OCI-LY3 (cell line): ENCODE results near the gene RAP1A.

Source experiments
- H2AFZ ChIP-seq: fragments of 200-600, 300-600 bp; shearing (Covaris generic); 2 replicates; pipeline ENCODE4 v1.6.0; 2014; ENCODE audit warnings: antibody characterized with exemption, low read depth, low read length
- H3K27ac ChIP-seq: fragments of 200-600, 300-600 bp; sonication (generic); 2 replicates; pipeline ENCODE4 v1.5.1; 2014; ENCODE audit warnings: mild to moderate bottlenecking, low read length, moderate library complexity, mixed read lengths
- H3K27me3 ChIP-seq: fragments of 200-600, 300-600 bp; sonication (generic); 2 replicates; pipeline ENCODE4 v1.6.1; 2014; ENCODE audit warnings: low read depth, low read length, mixed read lengths
- H3K36me3 ChIP-seq: fragments of 200-600, 300-600 bp; sonication (generic); replicated peaks from 2 replicates; pipeline ENCODE3; 2014; ENCODE audit warnings: low read depth, low read length, mixed read lengths
- H3K4me1 ChIP-seq: fragments of 300-600, 200-600 bp; sonication (generic); 2 replicates; pipeline ENCODE4 v1.6.1; 2014; ENCODE audit warnings: low read length, mixed read lengths
- H3K4me2 ChIP-seq: fragments of 200-600, 300-600 bp; sonication (generic); 2 replicates; pipeline ENCODE4 v1.6.1; 2014; ENCODE audit warnings: low read length, mixed read lengths
- H3K4me3 ChIP-seq: fragments of 300-600, 200-600 bp; sonication (generic); 2 replicates; pipeline ENCODE4 v1.5.1; 2014; ENCODE audit warnings: antibody characterized with exemption, mild to moderate bottlenecking, low read length, moderate library complexity
- H3K79me2 ChIP-seq: fragments of 300-600, 200-600 bp; shearing (Covaris generic); 2 replicates; pipeline ENCODE4 v1.6.1; 2014; ENCODE audit warnings: mild to moderate bottlenecking, low read length, mixed read lengths
- H3K9ac ChIP-seq: fragments of 300-600, 200-600 bp; shearing (Covaris generic); 2 replicates; pipeline ENCODE4 v1.6.0; 2014; ENCODE audit warnings: mild to moderate bottlenecking, low read length, moderate library complexity
- H3K9me3 ChIP-seq: fragments of 200-600, 300-600 bp; shearing (Covaris generic); 2 replicates; pipeline ENCODE4 v1.6.1; 2014; ENCODE audit warnings: low read length, mixed read lengths; ENCODE audit not compliant: insufficient read depth
- H4K20me1 ChIP-seq: fragments of 200-600, 300-600 bp; sonication (generic); 2 replicates; pipeline ENCODE4 v1.6.1; 2016; ENCODE audit warnings: low read length, mixed read lengths; ENCODE audit not compliant: insufficient read depth
- EZH2phosphoT487 ChIP-seq: fragments of 200-600 bp; shearing (Covaris generic); IDR thresholded peaks from 2 replicates; pipeline ENCODE4 v1.6.1; 2018; ENCODE audit warnings: antibody characterized with exemption, mixed run types, low read depth
- TF ChIP-seq, protein P1 (sequence below): fragments of 200-600, 300-600 bp; sonication (generic); IDR thresholded peaks from 2 replicates; pipeline ENCODE4 v1.5.1; 2014; ENCODE audit warnings: antibody characterized with exemption, low read length, low read depth

The RAP1A gene

DNA sequence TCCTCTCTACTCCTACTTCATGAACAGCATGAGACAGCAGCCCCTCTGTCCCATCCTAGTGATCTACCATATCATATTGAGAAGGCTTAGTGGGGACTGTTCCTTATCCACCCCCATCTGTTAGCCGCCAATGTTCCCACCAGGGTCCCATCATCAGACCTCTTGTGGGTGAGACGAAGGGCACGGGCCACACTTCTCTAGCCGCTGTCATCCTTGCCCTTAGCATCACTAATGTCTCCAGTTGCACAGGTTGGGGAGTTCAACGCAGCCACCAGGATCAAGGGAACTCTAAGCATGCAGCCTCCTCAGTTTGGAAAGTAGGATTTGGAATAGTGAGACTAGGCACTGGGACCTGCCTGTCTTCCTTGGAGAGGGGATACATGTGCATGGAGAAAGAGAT lies 99.5 kb downstream of the RAP1A start:
- H3K27ac ChIP-seq = no peak overlapping the region
- peaks cover 16% of the 10 kb centered on the region for H3K36me3 ChIP-seq
- H3K4me1 ChIP-seq = no peaks in the 10 kb centered on the region
- no peaks in the 10 kb centered on the region for H3K27me3 ChIP-seq
- no peak overlapping the region for H3K4me2 ChIP-seq
- H4K20me1 ChIP-seq = peaks cover 4% of the 10 kb centered on the region; the same call in 1 of the 2 replicates
- H2AFZ ChIP-seq = no peak overlapping the region
- no peak overlapping the region for H3K9ac ChIP-seq
- H3K79me2 ChIP-seq = no peaks in the 10 kb centered on the region
- no peaks in the 10 kb centered on the region for H3K9me3 ChIP-seq
- no peak overlapping the region for H3K4me3 ChIP-seq
- TF ChIP-seq EZH2phosphoT487 = no peak
- TF ChIP-seq, protein P1, sequence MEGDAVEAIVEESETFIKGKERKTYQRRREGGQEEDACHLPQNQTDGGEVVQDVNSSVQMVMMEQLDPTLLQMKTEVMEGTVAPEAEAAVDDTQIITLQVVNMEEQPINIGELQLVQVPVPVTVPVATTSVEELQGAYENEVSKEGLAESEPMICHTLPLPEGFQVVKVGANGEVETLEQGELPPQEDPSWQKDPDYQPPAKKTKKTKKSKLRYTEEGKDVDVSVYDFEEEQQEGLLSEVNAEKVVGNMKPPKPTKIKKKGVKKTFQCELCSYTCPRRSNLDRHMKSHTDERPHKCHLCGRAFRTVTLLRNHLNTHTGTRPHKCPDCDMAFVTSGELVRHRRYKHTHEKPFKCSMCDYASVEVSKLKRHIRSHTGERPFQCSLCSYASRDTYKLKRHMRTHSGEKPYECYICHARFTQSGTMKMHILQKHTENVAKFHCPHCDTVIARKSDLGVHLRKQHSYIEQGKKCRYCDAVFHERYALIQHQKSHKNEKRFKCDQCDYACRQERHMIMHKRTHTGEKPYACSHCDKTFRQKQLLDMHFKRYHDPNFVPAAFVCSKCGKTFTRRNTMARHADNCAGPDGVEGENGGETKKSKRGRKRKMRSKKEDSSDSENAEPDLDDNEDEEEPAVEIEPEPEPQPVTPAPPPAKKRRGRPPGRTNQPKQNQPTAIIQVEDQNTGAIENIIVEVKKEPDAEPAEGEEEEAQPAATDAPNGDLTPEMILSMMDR = no peak

DNA sequence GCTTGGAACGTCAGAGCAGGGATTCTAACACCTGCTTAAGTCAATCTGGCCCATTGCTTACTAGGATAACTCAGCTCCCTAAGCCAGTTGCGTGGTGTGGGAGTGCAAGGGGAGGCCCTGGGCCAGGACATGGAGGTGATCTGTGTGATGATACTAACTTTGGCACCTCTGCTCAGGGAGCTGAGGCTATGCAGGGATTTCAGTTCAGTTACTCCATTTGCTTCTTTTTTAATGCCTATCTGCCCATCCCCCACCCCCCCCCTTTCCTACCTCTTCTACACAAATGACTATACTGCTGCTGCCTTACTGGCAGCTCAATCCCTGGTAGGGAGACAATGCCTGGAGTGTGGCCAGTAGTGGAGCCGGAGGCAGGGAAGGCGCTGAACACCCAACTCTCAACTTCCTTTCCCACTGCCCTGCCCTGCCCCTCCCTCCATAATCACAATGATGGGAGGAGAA lies 100.1 kb downstream of the RAP1A start:
- Histone ChIP-seq H3K4me1 (no peaks in the 10 kb centered on the region), H3K27me3 (no peaks in the 10 kb centered on the region), H3K4me3 (no peak overlapping the region), H4K20me1 (peaks cover 4% of the 10 kb centered on the region; the same call in 1 of the 2 replicates), H2AFZ (no peak overlapping the region), H3K9me3 (no peaks in the 10 kb centered on the region), H3K4me2 (no peak overlapping the region), H3K79me2 (no peaks in the 10 kb centered on the region), H3K9ac (no peak overlapping the region), H3K36me3 (peaks cover 16% of the 10 kb centered on the region), H3K27ac (no peak overlapping the region)
- no peak for TF ChIP-seq EZH2phosphoT487
- TF ChIP-seq, protein P1 = no peak

DNA sequence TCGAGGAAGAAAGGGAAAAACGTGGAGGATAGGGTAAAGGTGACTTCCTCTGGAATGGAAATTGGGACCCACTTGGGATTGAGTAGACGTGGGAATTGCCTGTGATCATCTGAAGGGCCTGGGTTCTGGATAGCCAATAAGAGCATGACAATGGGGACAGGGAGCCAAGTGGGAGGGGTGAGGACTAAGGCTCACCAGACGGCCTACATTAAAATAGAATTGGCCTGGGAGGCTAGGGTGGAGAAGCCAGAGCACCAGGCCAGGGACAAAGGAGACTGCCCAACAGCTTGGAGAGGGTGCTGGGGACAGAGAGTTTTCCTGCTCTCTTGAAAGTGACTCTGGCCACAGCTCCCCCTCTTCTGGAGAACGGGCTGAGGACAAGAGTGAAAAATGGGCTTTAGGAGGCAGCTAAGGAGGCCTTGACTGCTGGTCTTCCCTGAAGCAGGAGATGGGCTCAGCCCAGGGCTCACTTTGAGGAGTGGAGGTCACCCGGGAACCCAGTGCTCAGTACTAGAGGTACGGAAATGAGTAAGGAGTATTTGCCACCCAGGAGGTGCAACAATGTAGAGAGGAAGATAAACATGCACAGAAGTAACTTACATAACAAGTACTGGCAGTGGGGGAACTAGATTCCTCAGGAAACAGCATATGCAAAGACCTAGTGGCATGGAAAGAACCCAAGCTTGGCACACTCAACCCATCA lies 100.8 kb downstream of the RAP1A start:
- Histone ChIP-seq H3K4me1 (no peaks in the 10 kb centered on the region), H3K4me2 (no peak overlapping the region), H3K27ac (no peak overlapping the region)

More for the DNA sequence above, 100.8 kb downstream of the RAP1A start:
- Histone ChIP-seq H3K9ac (no peak overlapping the region), H2AFZ (no peak overlapping the region), H3K79me2 (no peaks in the 10 kb centered on the region), H4K20me1 (peaks cover 4% of the 10 kb centered on the region; the same call in 1 of the 2 replicates), H3K27me3 (no peaks in the 10 kb centered on the region), H3K36me3 (peaks cover 13% of the 10 kb centered on the region), H3K4me3 (no peak overlapping the region), H3K9me3 (no peaks in the 10 kb centered on the region)
- no peak for TF ChIP-seq EZH2phosphoT487
- TF ChIP-seq, protein P1 = no peak
